Brain microvascular endothelial cell (primary cell): ENCODE measurements around the gene MACROD1.

ENCODE experiments used
- DNase-seq: peaks from one replicate; pipeline ENCODE4 v3.0.0-alpha.2; 2020
- H3K27ac ChIP-seq: fragments of 250-450 bp; sonication (Bioruptor Pico); 2 replicates; pipeline ENCODE4 v1.5.1; 2020; ENCODE audit warnings: mild to moderate bottlenecking, moderate library complexity
- H3K27me3 ChIP-seq: fragments of 250-450 bp; sonication (Bioruptor Pico); replicated peaks from 2 replicates; pipeline ENCODE4 v1.5.1; 2020; ENCODE audit warnings: mild to moderate bottlenecking
- H3K36me3 ChIP-seq: fragments of 250-450 bp; sonication (Bioruptor Pico); replicated peaks from 2 replicates; pipeline ENCODE4 v1.5.1; 2020; ENCODE audit warnings: mild to moderate bottlenecking
- H3K4me3 ChIP-seq: 2 replicates; pipeline ENCODE4 v1.5.1; 2011; ENCODE audit warnings: low read depth, mild to moderate bottlenecking, control low read depth, low read length, moderate library complexity
- CTCF ChIP-seq: IDR thresholded peaks from 2 replicates; pipeline ENCODE4 v1.5.1; 2011; ENCODE audit warnings: low read depth, mild to moderate bottlenecking, moderate library complexity, low read length, control low read depth, inconsistent platforms; ENCODE audit errors: missing control alignments
- in situ Hi-C: cut with HindIII; loops from 2 replicates; pipeline ENCODE4 v1.10.0; 2017; ENCODE audit warnings: low sequenced_read_pairs, low pct_ligation_motif_present

Gene MACROD1

GRCh38 chr11:64127267-64128072, 38.4 kb downstream of the MACROD1 start:
- peaks cover 9% of the 10 kb centered on the region for H3K27me3 ChIP-seq

GRCh38 chr11:64126796-64127195, 39.1 kb downstream of the MACROD1 start:
- H3K27me3 ChIP-seq, result peaks cover 9% of the 10 kb centered on the region

More at GRCh38 chr11:64127267-64128072, 38.4 kb downstream of the MACROD1 start:
- H3K4me3 ChIP-seq, result no peak overlapping the region
- no peak for DNase-seq
- in situ Hi-C loops, result no loop called here
- H3K27ac ChIP-seq, result no peak overlapping the region
- no peak for TF ChIP-seq CTCF
- H3K36me3 ChIP-seq, result no peaks in the 10 kb centered on the region

GRCh38 chr11:64126371-64126770, 39.5 kb downstream of the MACROD1 start:
- Histone ChIP-seq H3K36me3 (no peaks in the 10 kb centered on the region), H3K27ac (no peak overlapping the region), H3K27me3 (peaks cover 7% of the 10 kb centered on the region), H3K4me3 (no peak overlapping the region)
- in situ Hi-C loops, result no loop called here
- TF ChIP-seq CTCF, result no peak
- no peak for DNase-seq

More at GRCh38 chr11:64126796-64127195, 39.1 kb downstream of the MACROD1 start:
- no peak for DNase-seq
- Histone ChIP-seq H3K27ac (no peak overlapping the region), H3K4me3 (no peak overlapping the region), H3K36me3 (no peaks in the 10 kb centered on the region)
- TF ChIP-seq CTCF, result no peak
- in situ Hi-C loops, result no loop called here

- H3K4me3 ChIP-seq, result no peak overlapping the region
- no peak for TF ChIP-seq CTCF
- no peak overlapping the region for H3K27ac ChIP-seq
- no peaks in the 10 kb centered on the region for H3K36me3 ChIP-seq
- H3K27me3 ChIP-seq, result peaks cover 7% of the 10 kb centered on the region
- in situ Hi-C loops, result no loop called here
- DNase-seq, result no peak
Observed at GRCh38 chr11:64125676-64126075, 40.2 kb downstream of the MACROD1 start.

GRCh38 chr11:64124147-64124546, 41.8 kb downstream of the MACROD1 start:
- Histone ChIP-seq H3K4me3 (no peak overlapping the region), H3K36me3 (no peaks in the 10 kb centered on the region), H3K27ac (no peak overlapping the region), H3K27me3 (peaks cover 7% of the 10 kb centered on the region)
- in situ Hi-C loops, result no loop called here
- no peak for TF ChIP-seq CTCF
- DNase-seq, result no peak
